GM19240 (cell line): Measurements from ENCODE around the gene TAS2R39.
"Not testable (repeated sequence)": the region's sequence is repeated elsewhere in the genome, so short reads cannot be mapped to it uniquely, and the experiment has no call there.

Experiments used
- DNase-seq: peaks from one replicate; pipeline ENCODE4 v3.0.0; 2011; ENCODE audit warnings: low spot score; ENCODE audit not compliant: insufficient read length

TAS2R39 gene

DNA sequence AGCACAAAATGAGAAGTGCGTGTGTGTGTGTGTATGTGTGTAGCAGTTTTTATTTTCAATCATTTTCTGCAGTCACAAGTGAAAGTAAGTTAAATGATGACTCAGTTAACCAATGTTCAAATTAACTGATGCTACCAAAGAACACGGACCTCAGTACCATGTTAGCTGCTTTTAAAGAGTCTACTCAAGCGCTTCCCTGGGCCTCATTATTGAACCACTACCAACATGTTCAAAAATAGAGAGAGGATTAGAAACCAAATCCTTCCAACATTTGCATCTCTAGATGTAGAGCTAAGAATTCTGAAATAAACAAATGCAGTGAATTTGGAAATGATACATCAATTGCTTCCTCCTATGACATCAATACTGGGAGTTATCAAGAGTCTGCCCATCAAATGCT, at the start of gene TAS2R39:
Gene TAS2R39, plus strand, starts transcription at position 396 of the 400 bp plus-strand sequence. Its CDS starts 0 bp downstream, at position 396.
- DNase-seq, result no peak

DNA sequence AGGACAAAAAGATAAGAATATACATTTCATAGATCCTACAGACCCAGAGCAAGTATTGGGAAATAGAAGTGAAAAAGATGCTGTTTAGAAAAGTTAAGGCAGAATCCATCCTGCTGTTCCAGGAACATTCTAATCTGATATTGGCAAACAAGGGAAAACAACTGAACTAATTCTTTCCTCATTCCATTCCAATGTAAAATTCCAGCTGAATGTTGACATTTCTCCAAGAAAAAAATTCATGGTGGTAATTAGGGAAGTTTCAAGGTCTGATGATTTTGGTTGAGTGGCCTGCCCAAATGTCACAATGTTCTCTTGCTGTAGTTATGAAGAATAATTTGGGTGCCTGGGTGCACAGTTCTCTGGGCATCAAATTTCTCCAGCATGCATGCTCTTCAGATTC, 36.1 kb upstream of the TAS2R39 start:
- no peak for DNase-seq

- no peak for DNase-seq
These were observed 35.2 kb upstream of the TAS2R39 start for GRCh38 chr7:143148050-143148449.

DNA sequence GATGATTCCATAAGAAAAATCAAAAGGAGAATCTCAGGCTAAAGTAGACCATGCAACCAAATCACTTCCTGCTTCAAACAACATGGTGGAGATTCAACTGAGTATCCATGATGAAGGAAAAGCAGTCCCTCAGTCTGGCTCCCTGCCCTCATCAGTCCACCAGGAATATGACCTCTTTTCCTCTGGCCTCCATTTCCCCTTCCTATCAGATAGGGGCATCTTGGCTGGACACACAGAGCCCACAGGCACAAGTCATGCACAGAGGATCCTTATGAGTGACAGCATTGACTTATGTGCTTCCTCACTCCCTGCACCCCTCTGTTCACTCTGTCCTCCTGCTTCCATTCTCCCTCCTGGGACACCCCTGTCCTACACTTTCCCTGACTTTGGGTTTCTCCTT, 34.6 kb upstream of the TAS2R39 start:
- no peak for DNase-seq

GRCh38 chr7:143150696-143151095, 32.5 kb upstream of the TAS2R39 start:
- DNase-seq, result not testable (repeated sequence)

DNA sequence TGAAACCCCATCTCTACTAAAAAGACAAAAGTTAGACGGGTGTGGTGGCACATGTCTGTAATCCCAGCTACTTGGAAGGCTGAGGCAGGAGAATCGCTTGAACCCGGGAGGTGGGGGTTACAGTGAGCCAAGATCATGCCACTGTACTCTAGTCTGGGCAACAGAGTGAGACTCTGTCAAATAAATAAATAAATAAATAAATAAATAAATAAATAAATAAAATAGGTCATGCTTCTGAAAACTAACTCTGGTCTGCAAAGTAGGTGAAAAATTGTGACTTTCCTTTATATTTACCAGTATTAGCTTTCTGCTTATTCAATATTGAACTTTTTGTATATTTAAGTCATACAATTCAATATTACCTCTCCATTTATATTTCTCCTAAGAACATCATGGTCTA, 24.6 kb upstream of the TAS2R39 start:
- DNase-seq, result not testable (repeated sequence)

- no peak for DNase-seq
These were observed 11.5 kb upstream of the TAS2R39 start for GRCh38 chr7:143171697-143172096.

DNA sequence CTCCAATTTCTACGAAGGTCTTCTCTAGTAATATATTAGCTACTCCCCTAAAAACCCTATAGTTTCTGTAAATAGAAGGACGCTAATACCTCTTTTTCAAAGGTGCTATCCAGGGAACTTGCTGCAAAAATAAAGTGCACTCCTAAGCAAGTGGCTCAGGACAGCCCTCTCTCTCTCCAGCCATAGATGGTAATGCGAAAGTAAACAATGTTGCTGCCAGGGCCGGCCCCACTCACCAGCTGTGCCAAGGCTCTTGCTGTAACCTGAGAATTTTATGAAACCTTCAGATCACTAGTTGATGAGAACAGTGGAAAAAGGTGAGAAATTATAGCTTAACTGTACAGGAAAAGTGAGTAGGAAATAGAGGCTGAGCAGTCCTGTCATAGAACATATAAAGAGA, 10.9 kb upstream of the TAS2R39 start:
- no peak for DNase-seq

DNA sequence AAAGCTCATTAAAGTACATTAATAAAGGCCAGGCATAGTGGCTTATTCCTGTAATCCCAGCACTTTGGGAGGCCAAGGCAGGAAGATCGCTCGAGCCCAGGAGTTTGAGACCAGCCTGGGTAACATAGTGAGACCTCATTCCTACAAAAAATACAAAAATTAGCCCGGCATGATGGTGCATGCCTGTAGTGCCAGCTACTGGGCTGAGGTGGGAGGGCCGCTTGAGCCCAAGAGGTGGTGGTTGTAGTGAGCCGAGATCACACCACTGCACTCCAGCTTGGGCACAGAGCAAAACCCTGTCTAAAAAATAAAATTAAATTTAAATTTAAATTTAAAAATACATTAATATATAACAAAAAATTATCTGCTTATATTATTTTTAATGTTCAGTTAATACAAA, 7.1 kb upstream of the TAS2R39 start:
- DNase-seq, result no peak

DNA sequence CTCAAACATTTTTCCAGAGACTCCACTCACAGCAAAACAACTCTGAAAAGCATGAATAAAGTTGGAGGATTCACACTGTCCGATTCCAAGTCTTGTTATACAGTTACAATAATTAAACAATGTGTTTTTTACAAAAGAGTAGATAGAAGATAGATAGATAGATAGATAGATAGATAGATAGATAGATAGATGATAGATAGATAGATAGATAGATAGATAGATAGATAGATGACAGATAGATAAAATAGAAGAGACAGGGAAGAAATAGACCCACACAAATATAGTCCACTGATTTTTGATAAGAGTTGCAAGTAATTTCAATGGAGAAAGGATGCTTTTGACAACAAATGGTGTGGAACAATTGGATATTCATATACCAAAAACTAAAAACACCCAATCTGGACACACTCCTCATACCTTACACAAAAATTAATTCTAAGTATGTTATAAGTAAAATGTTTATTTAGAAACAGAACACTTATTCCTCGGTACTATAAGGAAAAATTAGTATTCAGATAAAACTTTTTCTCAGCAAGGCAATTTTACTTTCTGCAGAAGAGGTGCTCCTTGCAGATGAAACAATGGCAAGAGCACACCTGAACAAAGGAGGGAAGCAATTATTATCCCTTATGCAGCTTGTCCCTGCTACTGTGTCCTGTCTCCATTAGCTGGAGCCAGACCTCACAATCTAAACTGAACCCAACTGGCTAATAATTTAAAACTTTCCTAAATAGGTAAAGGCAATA, 5.7 kb upstream of the TAS2R39 start:
- DNase-seq, result no peak

DNA sequence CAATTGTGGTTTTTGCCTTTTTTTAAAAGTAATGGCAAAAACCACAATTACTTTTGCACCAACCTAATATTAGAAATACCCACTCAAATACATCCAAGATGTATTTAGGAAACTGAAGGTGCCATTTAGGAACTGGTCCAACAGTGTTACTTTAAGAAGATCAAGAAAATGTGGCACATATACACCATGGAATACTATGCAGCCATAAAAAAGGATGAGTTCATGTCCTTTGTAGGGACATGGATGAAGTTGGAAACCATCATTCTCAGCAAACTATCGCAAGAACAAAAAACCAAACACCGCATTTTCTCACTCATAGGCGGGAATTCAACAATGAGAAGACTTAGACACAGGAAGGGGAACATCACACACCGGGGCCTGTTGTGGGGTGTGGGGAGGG, 2.4 kb upstream of the TAS2R39 start:
- not testable (repeated sequence) for DNase-seq

DNA sequence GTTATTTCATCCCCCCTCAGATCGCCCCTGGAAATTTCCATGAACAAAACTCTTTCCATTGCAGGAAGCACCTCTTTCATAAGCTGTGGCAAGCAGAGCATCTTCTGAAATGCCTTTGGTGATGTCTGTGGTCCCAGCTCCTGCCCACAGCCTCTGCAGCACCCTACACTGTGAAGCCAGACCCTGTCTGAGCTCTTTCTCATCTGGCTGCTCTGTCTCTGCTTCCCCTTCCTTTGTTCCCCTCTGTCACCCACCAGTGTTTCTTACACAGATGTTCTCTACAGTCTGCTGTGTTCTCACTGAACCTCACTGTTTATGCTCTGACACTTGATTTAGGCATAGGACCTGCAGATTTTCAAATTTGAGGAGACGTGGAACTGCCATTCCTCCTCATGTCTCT, 1.9 kb upstream of the TAS2R39 start:
- DNase-seq, result no peak

DNA sequence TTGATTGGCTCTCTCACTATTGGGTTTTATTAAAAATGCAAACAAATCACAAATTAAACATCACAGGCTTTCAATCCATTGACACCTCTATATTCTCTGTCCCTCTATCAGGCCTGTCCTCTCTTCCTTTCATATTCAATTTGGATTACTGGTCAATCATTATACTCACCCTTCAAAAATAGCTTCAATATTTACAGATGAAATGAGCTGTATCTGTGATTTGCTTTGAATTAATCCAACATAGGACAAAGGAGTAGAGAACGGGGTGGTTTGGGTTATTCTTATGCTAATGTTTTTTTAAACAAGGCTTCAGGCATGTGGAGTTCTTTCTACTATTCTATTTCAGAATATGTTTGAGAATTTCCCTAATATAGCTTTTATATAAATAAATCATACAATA, 2.3 kb downstream of the TAS2R39 start:
- no peak for DNase-seq

GRCh38 chr7:143188994-143189393, 5.8 kb downstream of the TAS2R39 start:
- no peak for DNase-seq

GRCh38 chr7:143193880-143194279, 10.7 kb downstream of the TAS2R39 start:
- DNase-seq, result no peak

DNA sequence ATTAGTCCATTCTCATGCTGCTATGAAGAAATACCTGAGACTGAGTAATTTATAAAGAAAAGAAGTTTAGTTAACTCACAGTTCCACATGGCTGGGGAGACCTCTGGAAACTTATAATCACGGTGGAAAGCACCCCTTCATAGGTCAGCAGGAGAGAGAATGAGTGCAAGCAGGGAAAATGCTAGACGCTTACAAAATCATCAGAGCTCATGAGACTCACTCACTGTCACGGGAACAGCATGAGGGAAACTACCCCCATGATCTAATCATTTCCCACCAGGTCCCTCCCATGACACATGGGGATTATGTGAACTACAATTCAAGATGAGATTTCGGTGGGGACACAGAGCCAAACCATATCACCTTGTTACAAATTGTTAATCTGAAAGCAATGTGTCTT, 15.8 kb downstream of the TAS2R39 start:
- no peak for DNase-seq

DNA sequence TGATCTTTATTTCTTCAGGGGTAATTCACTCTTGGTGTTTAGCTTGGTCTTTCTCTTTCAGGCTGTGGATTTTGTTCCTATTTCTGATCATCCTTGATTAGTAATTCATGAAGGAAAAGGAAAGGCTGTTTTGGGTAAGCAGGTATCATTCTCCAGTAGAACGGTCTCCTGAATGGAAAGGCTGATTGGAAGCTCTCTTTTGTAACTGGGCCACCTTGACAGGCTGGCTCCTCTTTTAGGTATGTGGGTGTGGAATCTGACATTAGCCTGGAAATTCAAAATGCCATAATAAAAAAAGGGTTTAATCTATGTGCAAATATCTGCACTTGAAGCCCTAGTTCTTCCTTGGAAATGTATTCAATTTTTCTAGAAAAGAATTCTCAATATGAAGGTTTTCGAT, 18.9 kb downstream of the TAS2R39 start:
- no peak for DNase-seq

DNA sequence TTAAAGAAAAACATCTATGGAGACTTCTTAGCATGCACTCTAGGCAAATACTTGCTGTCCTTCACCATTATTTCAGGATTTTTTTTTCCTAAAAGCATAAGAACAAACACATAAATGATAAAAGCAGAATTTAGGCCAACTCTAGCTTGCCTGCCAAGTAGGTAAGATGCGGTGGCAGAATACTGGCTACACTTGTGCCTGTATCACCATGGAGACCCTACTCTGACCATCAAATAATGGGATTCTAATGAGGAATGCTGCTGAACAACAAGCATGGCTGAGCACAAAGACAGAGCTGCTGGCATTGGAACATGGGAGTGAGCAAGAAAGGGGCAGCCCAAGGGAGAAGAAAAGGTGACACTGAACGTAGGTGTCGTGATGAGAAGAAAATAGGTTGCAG, 20.2 kb downstream of the TAS2R39 start:
- DNase-seq, result no peak

GRCh38 chr7:143205560-143206293, 22.5 kb downstream of the TAS2R39 start:
- DNase-seq, result no peak

- no peak for DNase-seq
These were observed 27.3 kb downstream of the TAS2R39 start for GRCh38 chr7:143210541-143210940.

- DNase-seq, result not testable (repeated sequence)
These were observed 30.3 kb downstream of the TAS2R39 start for GRCh38 chr7:143213478-143213877.

DNA sequence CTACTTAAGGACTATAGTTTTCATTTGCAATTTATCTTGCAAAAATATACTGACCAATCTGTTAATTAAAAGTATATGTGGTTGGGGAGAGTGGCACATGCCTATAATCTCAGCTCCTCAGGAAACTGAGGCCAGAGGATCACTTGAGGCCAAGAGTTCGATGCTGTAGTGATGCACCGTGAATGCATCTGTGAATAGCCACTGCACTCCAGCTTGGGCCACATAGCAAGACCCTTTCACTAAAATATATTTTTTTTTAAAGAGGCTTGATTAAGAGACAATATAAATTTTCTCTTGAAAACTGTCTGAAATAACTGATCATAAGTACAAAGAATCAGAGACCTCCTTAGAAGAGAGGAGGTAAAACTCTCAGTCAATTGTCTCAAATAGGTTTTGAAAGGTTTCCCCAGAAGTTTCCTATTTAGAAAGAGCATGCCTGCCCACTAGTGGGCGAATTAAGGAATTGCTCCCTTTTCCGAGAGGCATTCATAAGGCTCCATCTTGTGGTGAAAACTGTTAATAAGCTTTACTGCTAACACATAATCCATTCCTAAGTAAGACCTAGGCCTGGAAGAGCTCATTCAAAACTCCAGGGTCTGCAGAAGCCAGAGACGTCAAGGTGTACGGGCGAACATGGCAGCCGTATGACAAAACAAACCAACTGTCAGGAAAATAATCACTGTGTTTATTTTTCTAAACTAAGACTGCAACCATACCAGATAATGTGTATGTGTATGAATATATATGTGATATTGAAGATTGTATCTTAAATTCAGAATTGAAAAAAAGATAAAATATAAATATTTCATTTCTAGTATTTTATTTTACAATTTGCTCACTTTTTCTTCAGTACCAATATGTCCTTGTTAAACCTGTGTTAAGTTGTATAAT, 31.8 kb downstream of the TAS2R39 start:
- peak; percentile 60 for DNase-seq
